Gastroesophageal sphincter (tissue), 3 donors: ENCODE data around the gene LCE1C.

Experiments used
- POLR2A ChIP-seq, 2 donors: fragments of 450-650 bp; IDR thresholded peaks; one replicate each; pipeline ENCODE4 v1.6.1; 2017; ENCODE audit warnings: antibody characterized with exemption in 2 of 2, mild to moderate bottlenecking in 2 of 2, moderate library complexity in 1 of 2
- TF ChIP-seq, protein P1 (sequence below), 4 experiments: fragments of 200-600 bp in 2 of 4; fragments of 450-650 bp in 2 of 4; sonication (generic) in 1 of 4; IDR thresholded peaks; one replicate each; pipeline ENCODE4 v1.5.1; 2017 to 2019; ENCODE audit warnings: antibody characterized with exemption in 4 of 4, mild to moderate bottlenecking in 2 of 4, moderate library complexity in 2 of 4

DNA sequence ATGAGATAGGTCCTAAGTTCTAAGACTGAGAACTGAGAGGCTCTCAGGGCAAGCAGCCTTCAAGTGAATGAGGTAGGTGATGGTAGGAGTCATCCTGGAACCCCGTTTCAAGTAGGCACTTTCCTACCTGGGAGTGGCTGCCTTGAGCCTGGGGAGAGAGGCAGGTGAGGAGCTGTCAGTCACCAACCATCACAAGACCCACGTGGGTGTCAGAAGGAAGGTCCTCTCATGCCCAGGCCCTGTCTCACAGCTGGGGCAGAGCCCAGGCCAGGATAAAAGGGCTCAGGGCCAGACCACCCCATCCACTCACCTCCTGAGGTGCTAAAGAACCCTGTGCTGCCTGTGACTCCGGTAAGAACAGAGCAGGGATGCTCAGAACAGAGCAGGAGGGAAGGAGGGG is 10.0 kb downstream of the LCE1C start, which contains the start of gene LCE1D:
- TF ChIP-seq, protein P1, sequence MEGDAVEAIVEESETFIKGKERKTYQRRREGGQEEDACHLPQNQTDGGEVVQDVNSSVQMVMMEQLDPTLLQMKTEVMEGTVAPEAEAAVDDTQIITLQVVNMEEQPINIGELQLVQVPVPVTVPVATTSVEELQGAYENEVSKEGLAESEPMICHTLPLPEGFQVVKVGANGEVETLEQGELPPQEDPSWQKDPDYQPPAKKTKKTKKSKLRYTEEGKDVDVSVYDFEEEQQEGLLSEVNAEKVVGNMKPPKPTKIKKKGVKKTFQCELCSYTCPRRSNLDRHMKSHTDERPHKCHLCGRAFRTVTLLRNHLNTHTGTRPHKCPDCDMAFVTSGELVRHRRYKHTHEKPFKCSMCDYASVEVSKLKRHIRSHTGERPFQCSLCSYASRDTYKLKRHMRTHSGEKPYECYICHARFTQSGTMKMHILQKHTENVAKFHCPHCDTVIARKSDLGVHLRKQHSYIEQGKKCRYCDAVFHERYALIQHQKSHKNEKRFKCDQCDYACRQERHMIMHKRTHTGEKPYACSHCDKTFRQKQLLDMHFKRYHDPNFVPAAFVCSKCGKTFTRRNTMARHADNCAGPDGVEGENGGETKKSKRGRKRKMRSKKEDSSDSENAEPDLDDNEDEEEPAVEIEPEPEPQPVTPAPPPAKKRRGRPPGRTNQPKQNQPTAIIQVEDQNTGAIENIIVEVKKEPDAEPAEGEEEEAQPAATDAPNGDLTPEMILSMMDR (IDR thresholded peaks at IDR 0.05), result no peak
- no peak for TF ChIP-seq POLR2A (IDR thresholded peaks at IDR 0.05)
